Femur (tissue), 1 donor: ENCODE results near the gene USP22.

Source experiments
- DNase-seq: peaks from one replicate; pipeline ENCODE4 v3.0.0-alpha.2; 2017

The USP22 gene

DNA sequence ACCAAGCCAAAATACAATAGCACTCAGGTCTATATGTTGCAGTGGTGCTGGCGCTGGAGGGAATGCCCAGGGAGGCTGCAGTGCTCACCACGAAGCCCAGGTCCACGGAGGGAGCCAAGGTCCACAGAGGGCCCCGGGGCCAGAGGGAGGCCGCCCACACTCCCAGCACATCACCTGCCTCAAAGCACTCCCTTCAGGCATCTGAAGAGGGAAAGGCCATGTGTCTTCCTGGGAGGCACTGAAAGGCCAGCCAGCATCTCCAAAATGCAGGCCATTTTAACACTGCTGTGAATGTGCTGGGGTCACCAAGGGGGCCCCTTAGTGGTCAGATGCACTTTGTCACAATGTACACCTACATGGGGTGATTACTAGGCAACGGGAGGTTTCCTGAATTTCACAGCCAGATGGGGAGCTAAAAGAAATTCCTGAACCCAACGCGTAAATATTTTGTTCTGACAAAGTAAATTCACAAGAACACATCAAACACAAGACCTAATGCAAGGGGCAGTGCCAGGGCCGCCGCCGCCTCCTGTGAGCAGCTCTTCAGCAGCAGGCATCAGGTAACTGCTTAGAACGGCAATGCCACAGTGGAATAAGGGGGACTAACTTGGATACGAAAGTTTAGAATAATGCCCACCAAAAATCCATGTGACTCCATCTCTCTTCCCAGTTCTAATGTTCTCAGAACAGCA lies 42.8 kb downstream of the USP22 start:
- DNase-seq: no peak

DNA sequence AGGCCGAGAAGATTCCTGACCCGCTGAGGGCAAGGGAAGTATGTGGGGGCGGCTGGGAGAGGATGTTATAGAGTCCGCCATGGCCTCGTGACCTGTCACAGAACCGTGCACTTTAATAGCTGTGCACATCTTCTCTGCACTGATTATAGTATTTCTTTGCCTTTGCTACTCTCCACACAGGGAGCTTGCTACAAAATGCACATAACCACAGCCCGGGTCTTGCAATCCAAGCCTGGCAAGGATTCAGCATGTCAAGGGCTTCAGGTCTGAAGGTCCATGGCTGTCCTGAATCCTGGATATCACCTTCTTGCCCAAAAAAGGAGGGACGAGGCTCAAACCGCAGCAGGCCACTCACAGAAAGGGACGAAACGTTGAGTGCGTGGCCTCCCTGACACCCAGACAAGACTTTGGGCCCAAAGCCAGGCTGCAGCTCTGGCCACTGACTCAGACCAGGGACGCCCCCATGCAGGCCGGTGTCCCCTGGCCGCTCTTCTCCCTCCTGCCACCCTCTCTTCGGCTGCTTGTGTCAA lies 43.7 kb downstream of the USP22 start:
- DNase-seq: no peak

DNA sequence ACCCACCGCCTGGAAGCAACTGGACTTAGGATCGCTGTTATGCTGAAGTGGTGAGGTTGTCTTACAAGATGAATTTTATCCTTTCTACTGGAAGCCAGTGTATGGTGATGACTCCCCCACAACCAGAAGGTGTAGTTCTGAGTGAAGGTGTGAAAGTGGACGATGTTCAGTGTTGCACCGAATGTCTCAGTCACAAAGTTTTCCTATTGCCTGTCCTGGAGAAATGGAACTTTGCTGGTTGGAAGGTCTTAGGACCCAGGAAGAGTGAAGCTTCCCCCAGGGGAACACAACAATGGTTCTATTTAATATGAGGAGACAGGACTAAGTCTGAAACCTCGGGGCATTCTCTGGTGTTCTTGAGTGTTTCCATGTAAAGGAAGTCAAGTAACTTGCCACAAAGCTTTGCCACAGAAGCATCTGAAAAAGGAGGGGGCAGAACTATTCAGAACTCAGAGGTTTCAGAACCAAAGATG lies 44.2 kb downstream of the USP22 start:
- DNase-seq: no peak

DNA sequence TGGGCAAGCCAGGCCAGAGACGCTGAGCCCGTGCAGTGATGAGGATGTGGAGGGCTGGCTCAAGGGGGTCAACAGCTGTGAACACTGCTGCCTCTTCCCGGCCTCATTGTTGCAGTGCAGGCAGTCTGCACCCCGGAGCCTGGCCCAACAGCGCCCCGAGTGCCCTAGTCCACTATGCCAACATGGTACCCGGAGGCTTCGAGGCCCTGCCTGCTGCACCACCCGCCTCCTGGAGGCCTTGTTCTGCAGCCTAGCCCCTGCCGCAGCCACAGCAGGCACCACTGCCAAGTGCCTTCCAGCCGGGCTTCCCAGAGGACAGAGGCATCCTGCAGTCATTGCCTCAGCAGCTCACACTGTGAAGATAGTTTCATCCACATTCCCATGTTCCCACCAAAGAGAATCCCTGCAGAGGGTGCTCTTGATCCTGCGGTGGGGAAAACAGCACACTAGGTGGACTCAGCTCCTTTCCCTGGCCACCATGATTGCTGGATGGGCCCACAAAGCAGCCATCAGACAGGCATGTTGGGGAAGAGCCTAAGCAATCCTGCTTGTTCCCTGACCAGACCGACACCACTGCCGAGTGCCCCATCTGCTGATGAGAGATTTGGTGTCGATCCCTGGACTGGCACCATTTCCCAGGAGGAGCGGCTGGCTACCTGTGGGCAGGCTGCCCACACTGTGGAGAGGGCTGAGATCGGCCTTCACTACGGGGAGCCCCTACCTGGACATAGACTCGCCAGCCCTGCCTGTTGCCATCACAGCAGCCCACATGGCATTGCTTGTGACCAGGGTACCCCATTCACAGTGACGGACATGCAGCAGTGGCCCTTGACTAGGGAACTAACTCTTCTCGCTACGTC lies 44.9 kb downstream of the USP22 start:
- DNase-seq: no peak

DNA sequence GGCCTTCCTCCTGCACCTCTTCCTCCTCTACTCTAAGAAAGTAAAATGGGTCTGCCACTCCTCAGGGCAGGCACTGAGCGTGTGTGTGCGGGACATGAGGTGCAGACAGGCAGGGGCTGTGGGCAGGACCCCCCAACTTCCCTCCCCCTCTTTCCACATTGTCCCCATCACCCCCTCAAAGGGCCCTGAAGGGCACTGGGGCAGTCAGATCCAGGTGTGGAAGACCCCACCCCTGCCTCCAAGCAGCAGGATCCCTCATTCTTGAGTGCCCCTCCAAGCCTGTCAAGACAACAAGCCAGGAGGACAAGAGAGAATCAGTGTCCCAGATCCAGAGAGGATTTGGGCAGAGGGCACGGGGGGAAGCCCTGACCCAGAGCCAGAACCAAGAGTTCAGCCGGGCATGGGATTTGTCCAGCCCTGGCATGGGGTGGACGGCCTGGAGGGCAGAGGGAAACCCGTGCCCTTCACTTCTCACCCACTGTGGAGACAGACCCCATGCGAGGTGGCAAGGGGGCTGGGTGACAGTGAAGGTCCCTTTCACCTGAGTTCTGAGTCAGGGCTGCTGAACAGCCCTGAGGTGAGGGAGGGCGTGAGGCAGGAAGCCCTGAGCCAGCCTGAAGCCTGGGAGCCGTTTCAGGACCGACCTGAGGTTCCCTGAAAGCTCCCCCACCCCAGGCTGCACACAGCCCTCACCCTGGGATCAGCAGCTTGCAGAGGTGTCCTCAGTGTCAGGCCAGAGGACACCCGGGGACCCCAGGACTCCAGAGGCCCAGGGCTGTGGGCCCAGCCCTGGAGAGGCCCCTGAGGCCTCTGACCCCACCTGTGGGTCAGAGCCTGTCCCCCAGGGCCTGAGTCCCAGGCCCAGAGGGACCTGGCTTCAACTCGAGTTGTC lies 45.8 kb downstream of the USP22 start:
- peak; percentile 8 for DNase-seq

DNA sequence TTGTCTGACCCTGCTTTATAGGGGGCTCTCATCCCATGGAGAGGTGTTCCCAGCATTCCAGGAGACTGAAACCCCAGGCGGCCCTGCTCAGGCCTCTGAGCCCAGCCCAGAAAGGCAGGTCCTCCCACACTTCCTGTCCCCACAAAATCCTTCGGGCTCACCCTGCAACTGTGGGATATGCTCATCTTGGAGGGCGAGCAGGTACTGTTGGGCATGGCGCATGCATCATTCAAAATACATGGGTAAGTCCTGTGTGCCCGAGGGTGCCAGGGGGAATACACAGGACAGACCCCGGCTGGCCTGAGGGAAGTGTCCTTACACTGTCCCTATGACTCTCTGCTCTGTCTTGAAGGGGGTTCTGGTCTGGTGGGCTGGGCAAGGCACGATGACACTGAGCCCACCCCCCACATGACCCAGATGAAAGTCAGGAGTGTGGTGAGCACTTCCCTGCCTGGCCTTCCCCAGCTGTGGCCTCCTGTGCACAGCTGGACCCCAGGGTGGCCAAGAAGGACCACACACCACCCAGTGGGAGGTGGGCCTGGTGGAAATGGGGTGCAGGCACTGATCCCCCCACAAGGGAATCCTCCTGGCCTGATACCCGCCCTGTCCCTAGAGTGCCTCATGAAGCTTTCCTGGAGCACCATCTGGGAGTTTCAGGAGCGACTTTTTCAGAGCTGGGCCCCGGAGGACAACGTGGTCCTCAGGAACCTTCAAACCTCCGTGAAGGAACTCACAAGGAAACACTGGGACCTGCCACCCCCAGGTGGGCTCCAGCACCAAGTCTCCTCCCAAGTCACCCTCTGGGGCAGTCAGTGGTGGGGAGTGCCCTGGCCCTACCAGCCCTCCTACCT lies 46.7 kb downstream of the USP22 start:
- peak; percentile 21 for DNase-seq

DNA sequence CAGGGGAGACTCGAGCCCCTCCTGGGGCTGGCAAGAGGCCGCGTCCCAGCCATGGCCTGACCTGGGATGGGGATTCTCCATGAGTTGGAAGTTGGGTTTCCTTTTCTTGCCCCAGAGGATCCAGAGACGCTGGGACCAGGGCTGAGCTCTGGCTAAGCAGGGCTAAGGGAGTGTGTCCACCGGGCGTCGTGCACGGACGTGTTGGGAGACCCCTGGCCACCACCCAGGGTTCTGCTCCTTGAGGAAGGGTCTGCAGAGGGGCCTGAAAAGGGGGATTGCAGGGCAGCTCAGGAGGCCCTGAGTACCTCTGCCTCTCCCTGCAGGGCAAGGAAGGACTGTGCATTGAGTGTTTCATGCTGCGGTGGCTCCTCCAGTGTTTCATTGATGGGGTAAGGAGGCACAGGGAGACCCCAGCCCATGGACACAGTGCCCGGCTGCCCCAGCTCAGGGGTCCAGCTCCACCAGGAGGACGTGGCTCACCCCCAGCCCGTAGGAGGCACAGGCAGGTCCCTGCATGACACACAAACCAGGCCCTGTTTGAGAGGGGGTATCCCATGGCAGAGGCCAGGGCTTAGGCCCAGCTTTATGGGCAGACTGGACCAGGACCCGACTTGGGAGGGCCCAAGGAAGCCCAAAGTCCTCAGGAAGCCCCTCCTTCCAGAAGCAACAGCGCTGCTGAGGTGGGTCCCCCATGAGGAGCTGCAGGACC lies 47.5 kb downstream of the USP22 start:
- peak; percentile 20 for DNase-seq

DNA sequence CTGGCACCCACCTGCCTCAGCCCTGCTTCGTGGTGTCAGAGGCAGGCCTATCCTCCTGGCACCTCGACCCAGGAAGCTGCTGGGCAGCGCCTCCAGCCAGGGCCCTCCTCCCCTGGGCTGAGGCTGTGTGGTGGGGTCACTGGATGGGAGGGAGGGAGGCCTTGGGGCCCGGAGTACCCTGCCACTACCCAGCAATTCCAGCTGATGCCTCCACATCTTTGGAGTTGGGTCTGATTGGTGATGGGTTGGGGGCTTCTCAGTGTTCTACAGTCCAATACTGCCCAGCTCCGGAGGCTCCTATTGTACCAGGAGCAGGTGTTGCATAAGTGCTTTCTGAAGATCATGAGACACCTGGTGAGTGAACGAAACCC lies 48.0 kb downstream of the USP22 start:
- DNase-seq: peak; percentile 16

DNA sequence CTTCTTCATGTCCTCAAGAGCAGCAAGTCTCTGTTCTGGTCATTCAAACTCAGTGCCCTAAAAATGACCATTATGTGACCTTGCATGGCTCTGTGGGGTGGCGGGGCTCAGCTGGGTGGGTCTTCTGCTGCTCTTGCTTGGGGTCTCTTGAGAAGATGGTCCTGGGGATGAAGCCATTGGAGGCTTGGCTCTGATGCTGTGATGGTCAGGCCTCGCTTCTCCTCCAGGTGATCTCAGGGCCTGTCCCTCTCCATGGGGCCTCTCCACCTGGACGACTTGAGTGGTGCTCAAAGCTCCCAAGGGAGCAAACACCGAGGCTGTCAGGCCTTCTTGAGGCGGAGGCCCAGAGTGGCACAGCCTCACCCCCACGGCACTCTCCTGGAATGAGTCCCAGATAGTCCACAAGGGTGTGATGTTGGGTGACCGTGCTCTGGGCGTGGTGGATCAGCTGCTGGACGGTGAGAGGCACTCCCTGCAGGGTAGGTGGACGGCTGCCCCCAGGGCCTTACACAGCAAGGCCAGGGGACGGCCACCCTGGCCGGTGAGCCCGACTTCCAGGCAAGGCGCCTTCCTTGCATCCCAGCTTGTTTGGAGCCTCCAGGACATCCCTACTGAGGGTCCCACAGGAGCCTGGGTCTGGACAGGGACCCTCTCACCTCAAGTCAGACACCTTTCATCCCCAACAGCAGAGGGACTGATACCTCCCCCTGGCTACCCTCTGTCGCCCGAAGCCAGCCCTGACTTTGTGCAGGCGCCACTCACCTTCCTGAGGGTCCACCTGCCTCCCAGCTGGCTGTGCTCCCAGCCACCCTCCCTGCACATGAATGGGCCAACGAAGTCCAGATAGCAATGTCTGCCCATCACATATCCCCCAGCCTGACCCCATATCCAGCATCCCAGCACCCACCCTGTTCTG lies 48.7 kb downstream of the USP22 start:
- peak; percentile 18 for DNase-seq

DNA sequence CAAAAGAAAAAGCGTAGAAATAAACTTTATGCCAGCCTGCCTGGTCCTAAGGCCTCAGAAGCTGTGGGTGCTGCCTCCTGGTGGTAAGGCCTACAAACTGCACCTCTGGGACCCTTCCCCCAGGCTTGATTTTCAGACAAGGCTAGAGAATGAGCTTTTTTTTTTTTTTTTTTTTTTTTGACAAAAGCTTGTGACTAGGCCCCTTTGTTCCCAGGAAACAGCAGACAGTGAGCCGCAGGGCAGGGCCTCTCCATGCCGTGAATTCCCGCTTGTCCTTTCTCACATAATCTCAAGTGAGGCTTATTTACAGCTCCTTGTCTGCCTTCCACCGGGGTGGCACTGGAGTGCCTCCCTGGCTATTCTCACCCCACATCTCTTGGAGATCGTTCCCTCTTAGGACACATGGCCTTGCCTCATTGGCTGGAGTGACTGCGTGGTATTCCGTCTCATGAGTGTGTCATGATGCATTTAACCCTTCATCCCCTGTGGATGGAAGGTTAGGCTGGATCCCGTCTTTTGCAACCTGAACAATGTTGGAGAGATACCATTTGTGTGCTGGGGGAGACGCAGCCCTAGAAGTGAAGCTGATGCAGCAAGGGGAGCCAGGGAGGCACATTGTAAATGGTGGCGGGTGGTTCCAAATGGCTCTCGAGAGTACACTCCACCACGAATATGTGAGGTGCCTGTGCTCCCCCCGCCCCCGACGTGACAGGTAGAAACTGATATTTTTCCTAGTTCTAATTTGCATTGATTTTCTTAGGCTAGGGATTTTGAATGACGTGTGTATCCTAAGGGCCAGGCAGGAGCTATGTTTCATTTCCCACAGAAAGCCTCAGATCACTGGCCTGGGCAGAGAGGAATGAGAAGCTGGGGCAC lies 49.6 kb downstream of the USP22 start:
- DNase-seq: peak; percentile 82

DNA sequence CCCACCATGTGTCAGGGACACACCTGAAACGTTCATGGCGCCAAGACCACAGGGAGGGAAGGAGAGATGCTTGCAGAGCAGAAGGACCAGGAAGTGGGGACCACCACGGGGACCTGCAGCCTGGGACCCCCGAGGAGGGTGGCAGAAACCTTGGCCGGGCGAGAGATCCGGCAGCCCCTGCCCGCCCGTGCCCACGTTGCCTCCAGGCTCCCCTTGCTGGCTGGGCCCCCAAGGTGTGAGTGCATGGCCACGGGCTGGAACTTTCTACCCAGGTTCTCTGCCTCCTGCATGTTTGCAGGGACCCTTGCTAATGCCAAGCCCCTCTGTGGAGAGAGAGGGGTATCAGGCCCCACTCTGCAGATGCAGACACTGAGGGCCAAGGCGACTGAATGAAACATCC lies 50.4 kb downstream of the USP22 start:
- peak; percentile 14 for DNase-seq

DNA sequence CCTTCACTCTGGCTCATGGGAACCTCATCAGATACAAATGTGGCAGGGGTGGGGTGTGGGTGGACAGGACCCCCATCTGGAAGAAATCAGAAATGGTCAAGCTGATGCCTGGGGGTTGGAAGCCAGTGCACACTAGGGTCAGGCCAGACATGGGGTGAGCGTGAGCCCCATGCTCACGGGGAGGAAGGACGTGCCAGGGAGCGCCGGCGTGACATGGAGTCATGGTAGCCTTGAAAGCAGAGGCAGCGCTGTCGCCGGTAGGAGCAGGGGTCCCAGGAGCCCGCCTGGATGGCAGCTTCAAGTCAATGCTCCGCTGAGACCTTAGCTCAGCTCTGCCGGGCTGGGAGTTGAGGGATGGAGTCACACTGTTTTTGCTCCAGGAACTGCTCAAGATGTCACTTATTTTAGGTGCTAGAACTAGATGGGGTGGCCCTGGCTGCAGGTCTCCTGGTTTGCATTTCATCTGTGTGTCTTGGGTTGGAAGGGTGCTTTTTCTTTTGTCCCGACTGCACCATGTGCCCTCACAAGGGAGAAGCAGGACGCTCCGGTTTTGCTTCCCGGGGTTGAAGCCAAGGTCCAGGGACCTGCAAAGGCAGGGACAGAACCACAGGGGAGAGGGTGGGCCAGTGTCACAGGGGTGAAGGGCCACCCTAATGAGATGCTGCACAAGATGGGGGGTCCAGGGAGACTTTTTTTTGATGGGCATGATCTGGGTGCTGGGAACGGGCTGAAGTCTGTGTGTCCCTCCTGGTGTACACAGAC lies 51.4 kb downstream of the USP22 start:
- DNase-seq: no peak

DNA sequence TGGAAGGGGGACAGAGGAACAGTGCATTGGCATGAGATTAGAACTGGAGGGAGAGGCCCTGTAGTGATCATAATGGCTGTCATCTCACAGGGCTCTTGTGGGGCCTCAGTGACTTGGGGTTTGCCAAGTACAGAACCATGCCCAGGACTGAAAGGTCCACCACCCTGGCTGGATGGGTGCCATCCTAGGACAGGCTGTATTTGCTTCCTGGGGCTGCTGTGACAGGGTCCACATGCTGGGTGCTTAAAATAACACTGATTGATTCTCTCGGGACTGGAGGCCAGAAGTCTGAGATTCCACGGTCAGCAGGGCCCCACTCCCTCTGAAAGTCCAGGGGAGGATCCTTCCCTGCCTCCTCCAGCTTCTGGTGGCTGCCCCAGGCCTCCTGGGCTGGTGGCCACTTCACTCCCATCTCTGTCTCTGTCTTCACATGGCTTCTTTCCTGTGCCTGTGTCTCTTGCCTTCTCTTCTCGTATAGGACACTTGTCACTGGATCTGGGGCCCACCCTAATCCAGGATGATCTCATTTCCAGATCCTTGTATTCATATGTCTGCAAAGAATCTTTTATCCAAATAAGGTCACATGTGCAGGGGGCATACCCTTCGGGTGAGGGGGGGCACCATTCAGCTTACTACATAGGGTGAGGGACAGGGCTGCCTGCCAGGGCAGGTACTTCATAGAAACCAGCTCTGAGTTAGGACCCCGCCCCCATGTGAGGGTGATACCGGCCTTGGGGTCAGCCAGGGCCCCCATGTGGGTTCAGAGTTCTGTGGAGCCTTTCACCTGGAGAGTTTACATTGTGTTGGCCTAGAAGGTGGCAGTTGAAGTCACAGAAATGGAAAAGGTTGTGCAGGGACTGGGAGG lies 52.6 kb downstream of the USP22 start:
- DNase-seq: no peak

DNA sequence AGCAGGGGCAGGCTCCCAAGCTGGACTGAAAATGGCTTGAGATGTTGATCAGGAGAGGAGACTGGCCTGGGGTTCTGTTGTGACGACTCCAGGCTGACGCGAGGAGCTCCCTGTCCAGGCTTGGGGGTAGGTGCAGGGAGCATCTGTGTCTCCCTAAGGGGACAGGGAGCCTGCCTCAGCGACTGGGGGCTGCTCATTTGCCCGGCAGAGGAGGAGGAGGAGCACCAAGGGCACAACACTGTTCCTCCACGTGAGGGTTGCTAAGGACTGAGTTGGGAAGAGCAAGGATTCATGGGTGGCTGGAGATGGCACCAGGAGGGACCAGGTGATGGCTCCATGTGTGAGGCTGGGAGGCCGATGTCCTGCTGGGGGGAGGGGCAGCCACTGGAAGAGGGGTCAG lies 53.3 kb downstream of the USP22 start:
- no peak for DNase-seq

DNA sequence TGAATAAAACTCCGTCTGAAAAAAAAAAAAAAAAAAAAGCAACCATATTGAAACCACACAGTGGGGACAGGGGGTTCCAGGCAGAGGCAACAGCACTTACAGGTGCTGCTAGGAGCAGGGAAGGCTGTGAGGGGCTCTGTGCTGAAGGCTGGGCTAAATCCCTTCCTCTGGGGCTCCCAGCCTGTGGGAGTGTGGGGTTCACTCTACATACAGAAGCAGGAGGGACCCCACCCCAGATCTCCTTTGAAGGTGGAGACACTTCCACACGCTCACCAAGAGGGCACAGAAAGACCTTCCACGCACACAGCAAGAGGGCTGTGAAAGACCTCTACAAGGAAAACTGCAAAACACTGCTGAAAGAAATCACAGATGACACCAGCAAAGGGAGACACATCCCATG lies 53.9 kb downstream of the USP22 start:
- no peak for DNase-seq

DNA sequence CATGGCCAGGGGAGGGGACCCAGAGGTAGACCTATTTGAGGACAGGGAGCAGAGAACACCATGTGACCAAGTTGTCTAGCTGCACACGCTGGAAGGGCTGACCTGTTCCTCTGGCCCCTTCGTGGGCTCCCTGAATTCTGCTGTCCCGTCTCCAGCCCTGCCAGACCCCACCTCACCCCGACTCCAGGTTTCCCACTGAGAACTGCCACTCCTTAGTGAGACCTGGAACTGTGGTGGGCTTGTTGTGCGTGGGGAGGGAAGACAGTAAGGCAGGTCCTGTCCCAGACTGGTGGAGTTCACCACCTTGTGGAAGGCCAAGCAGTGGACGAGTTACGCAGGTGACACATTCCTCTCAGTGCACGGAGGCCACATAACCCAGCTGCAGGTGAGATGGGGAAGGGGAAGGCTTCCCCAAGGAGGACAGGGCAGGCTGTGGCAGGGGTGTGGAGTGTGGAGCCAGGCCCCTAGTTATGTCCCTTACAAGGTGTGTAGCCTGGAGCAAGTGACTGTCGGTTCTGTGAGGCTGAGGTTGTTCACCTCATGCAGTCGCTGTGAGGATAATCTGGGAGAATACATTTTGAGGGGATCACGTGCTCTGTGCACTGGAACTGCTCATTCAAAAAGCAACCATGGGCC lies 54.7 kb downstream of the USP22 start:
- no peak for DNase-seq

DNA sequence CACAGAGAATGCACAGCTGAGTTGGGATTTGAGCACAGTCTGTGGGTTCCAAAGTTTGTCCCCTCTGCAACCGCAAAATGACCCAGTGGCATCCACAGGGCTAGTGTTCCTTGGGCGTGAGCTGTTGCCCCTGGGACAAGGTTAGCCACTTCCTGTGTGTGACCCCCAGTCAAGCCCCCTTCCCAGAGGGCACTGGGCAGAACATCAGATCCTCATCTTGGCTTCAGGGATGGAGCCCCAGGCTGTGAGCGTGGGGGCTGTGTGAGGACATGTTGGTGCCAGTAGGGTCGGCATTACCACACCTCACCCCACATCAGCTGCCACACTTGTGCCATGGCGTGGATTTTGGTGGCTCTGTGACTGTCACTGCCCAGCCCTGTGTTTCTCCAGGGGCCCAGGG lies 55.3 kb downstream of the USP22 start:
- no peak for DNase-seq
